ENCODE measurements around the gene HOXB7.
A peak's percentile ranks its signal among the peaks of the same experiment; 100 is the strongest.

The HOXB7 gene

GRCh38 chr17:48578616-48579470 is 32.0 kb downstream of the HOXB7 start:
- no peak for DNase-seq

DNA sequence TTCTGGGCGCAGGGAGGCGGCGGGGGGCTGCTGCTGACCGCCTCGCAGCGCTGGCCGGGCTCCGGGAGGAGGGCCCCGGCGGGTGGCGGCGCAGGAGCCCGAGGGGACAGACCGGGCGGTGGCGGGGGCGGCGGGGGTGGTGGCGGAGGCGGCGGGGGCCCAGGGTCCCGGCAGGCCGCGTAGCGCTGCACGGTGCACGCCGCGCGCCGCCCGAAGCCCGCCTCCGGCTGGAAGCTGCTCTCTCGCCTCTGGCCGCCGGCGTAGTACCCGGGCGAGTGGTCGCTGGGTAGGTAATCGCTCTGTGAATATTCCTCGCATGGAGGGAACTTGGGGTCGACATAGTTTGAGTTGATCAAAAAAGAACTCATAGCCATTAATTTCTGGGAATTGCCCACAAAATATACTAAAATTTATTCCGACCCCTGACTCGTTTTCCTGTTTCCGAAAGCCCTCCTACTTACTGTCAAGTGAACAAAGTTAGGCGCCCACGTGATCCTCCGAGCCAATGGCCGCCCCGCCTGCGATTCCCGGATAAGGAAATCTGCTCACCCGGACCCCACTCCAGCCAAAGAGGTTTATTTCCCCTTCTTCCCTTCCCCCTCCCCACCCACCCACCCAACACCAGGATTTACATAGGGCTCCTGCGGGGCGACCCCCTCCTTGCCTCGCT is 32.7 kb downstream of the HOXB7 start, which contains the start of gene HOXB4:
HOXB4 (minus strand) TSS at position 405 of the 670 bp plus-strand sequence; CDS start at position 374, 31 bp downstream.
- DNase-seq, result peak; percentile 57

GRCh38 chr17:48577330-48577945 is 33.4 kb downstream of the HOXB7 start:
- DNase-seq, result no peak

GRCh38 chr17:48576479-48577309 is 34.1 kb downstream of the HOXB7 start:
- DNase-seq, result no peak

GRCh38 chr17:48575673-48576478 is 34.9 kb downstream of the HOXB7 start:
- DNase-seq, result no peak

DNA sequence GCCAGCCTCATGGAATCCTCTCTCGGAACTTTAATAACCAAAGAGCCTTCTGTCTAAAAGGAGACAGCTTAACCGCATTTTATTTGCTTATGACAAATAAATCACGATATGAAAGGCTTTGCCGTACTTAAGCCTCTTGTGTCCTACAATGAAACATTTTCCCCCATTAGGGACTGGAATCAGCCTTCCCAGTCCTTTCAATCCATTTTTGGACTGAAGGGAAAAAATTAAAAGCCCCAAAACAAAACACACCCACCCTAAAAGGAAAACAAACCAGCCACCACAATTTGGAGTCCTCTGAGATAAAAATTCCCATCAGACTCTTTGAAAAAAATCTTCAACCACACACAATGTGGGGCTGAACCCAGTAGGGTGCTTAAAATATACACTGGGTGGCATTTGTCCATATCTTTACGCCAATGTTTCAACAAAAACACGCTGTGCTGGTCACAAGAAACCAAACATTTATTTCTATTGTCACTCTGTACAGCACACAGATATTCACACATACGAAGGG is 35.7 kb downstream of the HOXB7 start:
- DNase-seq, result no peak

DNA sequence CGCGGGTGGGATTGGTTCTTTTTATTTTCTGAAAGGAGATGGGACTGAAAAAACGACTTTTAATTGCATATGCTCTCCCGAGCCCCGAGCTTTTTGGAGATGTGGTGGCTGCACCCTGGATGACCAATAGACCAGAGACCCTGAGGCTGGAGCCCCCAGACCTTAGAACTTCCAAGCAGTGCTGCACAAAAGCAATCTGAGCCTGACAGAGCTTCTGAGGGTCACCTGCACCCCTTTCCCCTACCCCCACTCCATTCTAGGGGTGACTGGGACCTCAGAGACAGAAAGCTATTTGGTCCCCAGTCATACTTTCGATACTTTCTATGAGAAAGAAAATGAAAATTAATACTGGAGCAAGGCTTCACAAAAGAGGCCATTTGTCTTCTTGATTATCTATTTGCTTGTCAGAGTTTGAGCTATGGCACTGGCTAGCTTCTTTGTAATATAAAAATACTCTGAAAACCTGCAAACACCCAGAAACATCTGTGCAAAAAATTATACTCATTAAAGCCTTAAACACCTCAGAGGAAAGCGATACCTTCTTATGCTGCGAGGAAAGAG is 36.2 kb downstream of the HOXB7 start:
- DNase-seq, result no peak

- no peak for DNase-seq
Observed at GRCh38 chr17:48571826-48572417, 38.9 kb downstream of the HOXB7 start.

DNA sequence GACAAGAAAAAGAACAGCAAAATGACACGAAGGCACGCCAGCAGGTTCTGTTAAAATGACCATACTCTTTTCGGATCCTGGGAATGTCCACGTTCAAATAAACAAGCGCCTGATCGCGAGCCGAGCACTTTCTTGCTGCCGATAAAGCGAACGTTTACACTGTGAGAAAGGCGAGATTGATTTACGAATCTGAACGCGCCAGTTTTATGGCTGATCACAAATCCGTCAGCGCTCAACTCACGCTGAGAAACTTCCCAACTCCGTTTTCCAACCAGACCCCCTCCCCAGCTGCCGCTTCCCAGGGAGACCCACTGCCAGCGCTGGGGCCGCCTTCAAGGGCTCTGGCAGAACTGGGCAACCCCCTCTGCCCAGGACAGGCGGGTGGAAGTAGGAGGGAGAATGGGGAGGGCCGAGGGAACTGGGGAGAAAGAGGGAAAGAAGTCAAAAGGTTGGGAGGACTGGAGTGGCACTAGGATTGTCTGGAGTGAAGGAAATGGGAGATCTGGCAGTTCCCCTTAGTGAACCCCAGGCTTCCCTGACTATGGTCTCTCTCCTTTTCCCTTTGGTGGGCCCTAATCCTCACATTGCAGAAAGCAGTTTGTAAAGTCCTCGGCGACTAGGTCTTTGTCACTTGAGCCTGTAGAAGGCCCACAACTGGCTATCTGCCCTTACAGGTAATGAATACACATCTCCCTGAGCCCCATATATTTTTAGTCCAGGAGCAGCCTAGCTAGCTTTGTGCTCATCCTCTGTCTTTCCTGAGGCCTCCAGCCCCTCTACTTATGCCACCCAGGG is 39.6 kb downstream of the HOXB7 start:
- no peak for DNase-seq

DNA sequence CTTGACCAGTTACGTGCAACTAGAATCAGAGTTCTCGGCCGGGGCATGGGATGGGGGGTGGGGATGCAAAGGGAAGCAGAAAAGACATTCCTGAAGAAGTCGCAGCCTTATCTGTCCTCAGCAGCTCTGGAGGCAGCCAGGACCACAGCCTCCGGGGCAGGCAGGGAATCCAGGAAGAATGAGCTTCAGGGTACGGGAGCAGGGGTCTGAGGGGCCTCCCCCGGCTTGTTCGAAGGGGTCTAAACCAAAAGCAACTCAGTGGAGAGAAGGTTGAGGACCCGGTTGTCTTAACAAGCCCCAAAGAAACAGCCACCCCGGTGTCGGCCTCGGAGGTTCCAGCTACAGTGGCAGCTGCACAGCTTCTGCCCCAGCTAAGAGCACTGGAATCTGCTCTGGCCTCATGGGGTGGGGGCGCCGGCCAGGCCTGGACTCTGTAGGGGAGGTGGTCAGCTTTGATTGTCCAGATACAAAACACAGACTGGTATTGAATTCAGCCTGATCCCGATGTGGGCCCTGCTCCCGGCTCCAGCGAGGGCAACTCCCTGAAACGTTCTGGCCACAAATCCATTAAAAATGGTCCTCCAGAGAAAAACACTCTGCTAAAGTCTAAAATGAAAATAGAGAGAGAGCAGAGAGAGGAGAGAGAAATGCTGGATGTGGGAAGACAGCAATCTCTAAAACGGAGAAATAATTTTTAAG is 40.3 kb downstream of the HOXB7 start:
- DNase-seq, result no peak

DNA sequence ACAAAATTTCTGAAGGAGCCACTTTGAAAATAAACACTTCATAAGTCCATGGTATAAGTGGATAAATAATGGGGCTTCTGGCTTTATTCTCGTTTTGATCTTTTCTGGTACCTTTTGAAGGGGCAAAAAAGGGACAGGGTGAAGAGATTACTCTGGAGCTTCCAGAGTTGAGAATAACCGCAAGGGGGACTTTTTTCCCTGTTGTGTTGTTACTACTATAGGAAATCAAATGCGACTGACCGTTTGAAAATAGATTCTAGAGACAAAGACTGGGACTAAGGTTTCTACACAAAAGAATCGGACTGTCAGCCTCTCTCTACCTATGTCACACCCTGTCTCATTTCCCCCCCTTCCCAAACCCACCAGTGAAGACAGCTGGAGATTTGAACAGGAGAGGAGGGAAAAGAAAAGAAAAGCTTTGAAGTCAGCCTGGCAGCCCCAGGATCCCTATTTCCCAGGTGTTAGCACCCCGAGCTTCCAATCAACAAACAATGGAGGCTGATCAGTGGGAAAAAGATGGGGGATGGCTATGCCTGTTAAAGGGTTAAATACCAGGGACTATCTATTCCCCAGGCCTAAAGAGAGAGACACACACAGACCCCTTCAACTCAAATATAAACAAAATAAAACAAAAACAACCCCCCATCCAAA is 41.0 kb downstream of the HOXB7 start:
- DNase-seq, result no peak

GRCh38 chr17:48569240-48569582 is 41.6 kb downstream of the HOXB7 start:
- no peak for DNase-seq

GRCh38 chr17:48568499-48569239 is 42.1 kb downstream of the HOXB7 start:
- no peak for DNase-seq

- DNase-seq, result no peak
Observed at GRCh38 chr17:48567646-48568354, 43.0 kb downstream of the HOXB7 start.

DNA sequence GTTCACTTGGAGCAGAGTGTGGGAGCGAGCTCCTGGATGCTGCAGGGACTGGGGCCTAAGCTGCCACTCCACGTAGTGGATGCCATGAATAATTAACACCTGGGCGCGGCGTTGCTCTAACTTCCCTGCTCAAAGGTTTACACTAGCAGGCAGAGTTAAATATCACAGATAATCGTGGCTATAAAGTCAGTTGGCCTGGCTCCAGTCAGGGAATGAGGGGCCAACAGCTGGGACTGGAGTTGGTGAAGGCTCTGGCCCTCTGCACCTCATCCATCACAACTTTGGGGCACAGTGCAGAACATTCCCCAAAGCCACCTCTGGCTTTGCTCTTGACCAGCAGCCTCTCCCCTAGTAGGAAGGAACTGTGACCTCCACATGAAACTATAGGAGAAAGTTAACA is 43.6 kb downstream of the HOXB7 start:
- DNase-seq, result no peak

DNA sequence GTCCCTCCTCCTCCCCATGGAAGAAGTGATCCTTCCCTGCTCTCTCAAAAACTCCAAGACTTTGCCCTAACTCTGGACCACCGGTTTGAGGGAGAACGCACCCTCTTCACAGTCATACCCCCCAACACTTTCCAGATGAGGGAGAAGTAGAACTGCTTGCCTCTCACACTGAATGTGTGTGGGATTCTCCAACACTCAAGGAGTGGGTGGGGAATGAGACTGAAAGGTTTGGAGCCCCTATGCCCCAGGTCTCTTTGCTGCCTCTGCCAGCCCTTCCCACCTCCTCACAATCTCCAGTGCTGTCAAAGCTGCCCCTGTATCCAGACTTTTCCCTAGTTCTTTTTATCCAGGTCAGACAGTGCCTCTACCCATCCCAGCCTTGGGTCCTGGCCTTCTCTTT is 44.1 kb downstream of the HOXB7 start:
- no peak for DNase-seq

DNA sequence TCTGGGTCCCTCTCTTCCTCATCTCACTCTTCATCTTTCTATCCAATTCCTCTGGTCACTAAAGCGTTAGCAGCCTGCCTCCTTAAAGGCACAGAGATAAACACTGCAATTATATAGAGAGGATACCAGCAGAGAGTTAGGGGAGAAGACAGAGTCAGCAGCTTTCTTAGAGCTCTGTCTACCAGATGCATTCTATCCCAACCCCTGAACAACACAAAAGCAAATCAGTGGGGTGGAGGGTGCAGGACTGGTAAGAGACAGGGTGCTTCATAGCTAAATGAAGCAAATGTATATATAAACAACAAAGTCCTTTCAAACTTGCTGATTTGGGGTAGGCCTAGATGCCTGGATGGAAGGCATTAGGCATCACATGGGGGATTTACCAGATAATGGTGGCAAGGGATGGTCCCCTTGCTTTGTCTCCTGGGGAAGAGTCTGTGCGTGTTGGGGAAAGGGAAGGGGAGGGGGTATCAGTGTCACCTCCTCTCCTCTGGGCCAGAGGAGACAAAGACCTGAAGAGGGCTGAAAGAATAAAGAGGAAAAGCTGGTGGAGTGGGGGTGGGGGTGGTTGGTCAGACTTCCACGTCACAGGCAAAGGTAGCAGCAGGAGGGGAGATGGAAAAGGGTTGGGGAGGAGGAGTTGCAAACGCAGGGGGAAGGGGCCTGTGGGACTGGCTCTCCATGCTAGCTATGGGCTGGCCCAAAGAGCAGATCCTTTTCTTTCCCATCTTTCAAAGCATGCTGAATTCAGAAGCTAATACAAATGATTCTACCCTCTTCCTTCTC is 44.7 kb downstream of the HOXB7 start:
- DNase-seq, result no peak
